Gastroesophageal sphincter (tissue), 4 donors: ENCODE data around the gene GABBR2. TPM values are rescaled to one million over a fixed set of nuclear protein-coding genes. Genes with fewer than 3 reads are reported as not detected.

Experiments used
- ATAC-seq: fragments of 150-250 bp; one replicate; pipeline ENCODE4 v1.9.1; 2016; ENCODE audit warnings: mild to moderate bottlenecking, moderate library complexity
- H3K27ac ChIP-seq, 4 donors: fragments of 200-600 bp; sonication (generic) in 3 of 4; 1 replicate in 3 of 4; 2 replicates in 1 of 4; pipeline ENCODE4 v1.5.1; 2016 to 2019
- H3K27me3 ChIP-seq: fragments of 200-600 bp; sonication (generic); one replicate; pipeline ENCODE4 v1.5.1; 2019
- H3K36me3 ChIP-seq, 2 donors: fragments of 200-600 bp; sonication (generic); one replicate each; pipeline ENCODE4 v1.5.1; 2019; ENCODE audit warnings: control low read depth in 1 of 2
- H3K4me1 ChIP-seq, 3 donors: fragments of 200-600 bp; sonication (generic); 1 replicate in 2 of 3; 2 replicates in 1 of 3; pipeline ENCODE4 v1.5.1; 2016 to 2019; ENCODE audit warnings: control low read depth in 2 of 3
- H3K4me3 ChIP-seq, 2 donors: fragments of 200-600 bp; sonication (generic); one replicate each; pipeline ENCODE4 v1.5.1; 2019; ENCODE audit warnings: mild to moderate bottlenecking in 1 of 2, moderate library complexity in 1 of 2
- H3K9me3 ChIP-seq, 3 donors: fragments of 200-600 bp; sonication (generic); one replicate each; pipeline ENCODE4 v1.5.1; 2017 to 2019; ENCODE audit warnings: control low read depth in 2 of 3
- CTCF ChIP-seq, 4 experiments: fragments of 200-600 bp in 2 of 4; fragments of 450-650 bp in 2 of 4; sonication (generic) in 1 of 4; IDR thresholded peaks; one replicate each; pipeline ENCODE4 v1.5.1; 2017 to 2019; ENCODE audit warnings: antibody characterized with exemption in 4 of 4, mild to moderate bottlenecking in 2 of 4, moderate library complexity in 2 of 4
- EP300 ChIP-seq: sonication (generic); formaldehyde crosslinking; IDR thresholded peaks from one replicate; pipeline ENCODE4 v1.6.1; 2017; ENCODE audit warnings: antibody characterized with exemption, mild to moderate bottlenecking
- POLR2A ChIP-seq, 2 donors: fragments of 450-650 bp; IDR thresholded peaks; one replicate each; pipeline ENCODE4 v1.6.1; 2017; ENCODE audit warnings: antibody characterized with exemption in 2 of 2, mild to moderate bottlenecking in 2 of 2, moderate library complexity in 1 of 2
- POLR2AphosphoS5 ChIP-seq: sonication (generic); formaldehyde crosslinking; IDR thresholded peaks from one replicate; pipeline ENCODE4 v1.6.1; 2017; ENCODE audit warnings: antibody characterized with exemption
- WGBS, 2 donors: methylation state at CpG; one replicate each; pipeline ENCODE4 v1.1.5; 2018; ENCODE audit warnings: low coverage in 1 of 2; 5-methylcytosine and 5-hydroxymethylcytosine counted together
- total RNA-seq, 4 donors: library from RNA; depleted of rRNA; stranded (reverse); fragments of >200 nt; gene quantifications; one replicate each; pipeline ENCODE4 v1.1.0, GENCODE V29; 2016

The GABBR2 gene
- total RNA-seq, 4 donors from 2014 or later = 0.04 to 0.25 TPM; not detected in 2

- no peak for TF ChIP-seq POLR2A (IDR thresholded peaks at IDR 0.05)
- no peak for TF ChIP-seq CTCF (IDR thresholded peaks at IDR 0.05)
- H3K27ac ChIP-seq = no peak overlapping the region
- no peaks in the 10 kb centered on the region for H3K36me3 ChIP-seq
- H3K4me1 ChIP-seq = no peaks in the 10 kb centered on the region
- no peak for ATAC-seq
- WGBS, 2 donors = 27 to 44% methylated on average over 7 to 11 of the region's 19 CpGs
- H3K9me3 ChIP-seq = no peaks in the 10 kb centered on the region
- H3K27me3 ChIP-seq = no peaks in the 10 kb centered on the region
- H3K4me3 ChIP-seq = no peak overlapping the region
Observed at GRCh38 chr9:98380065-98380681, 328.6 kb downstream of the GABBR2 start.

GRCh38 chr9:98379572-98379971 is 329.2 kb downstream of the GABBR2 start:
- TF ChIP-seq CTCF (IDR thresholded peaks at IDR 0.05) (no peak), POLR2AphosphoS5 (no peak), POLR2A (IDR thresholded peaks at IDR 0.05) (no peak), EP300 (no peak)
- H3K4me1 ChIP-seq = no peaks in the 10 kb centered on the region
- ATAC-seq = no peak
- no peaks in the 10 kb centered on the region for H3K9me3 ChIP-seq
- 67 to 83% methylated on average over 1 of the region's 1 CpG for WGBS, 2 donors
- no peaks in the 10 kb centered on the region for H3K36me3 ChIP-seq
- H3K27ac ChIP-seq = no peak overlapping the region
- H3K4me3 ChIP-seq = no peak overlapping the region
- H3K27me3 ChIP-seq = no peaks in the 10 kb centered on the region

- 80 to 98% methylated on average over 2 to 5 of the region's 5 CpGs for WGBS, 2 donors
- TF ChIP-seq POLR2AphosphoS5 (no peak), POLR2A (IDR thresholded peaks at IDR 0.05) (no peak), CTCF (IDR thresholded peaks at IDR 0.05) (no peak), EP300 (no peak)
- Histone ChIP-seq H3K4me3 (no peak overlapping the region), H3K36me3 (no peaks in the 10 kb centered on the region), H3K27me3 (no peaks in the 10 kb centered on the region), H3K27ac (no peak overlapping the region), H3K9me3 (no peaks in the 10 kb centered on the region), H3K4me1 (no peaks in the 10 kb centered on the region)
- no peak for ATAC-seq
Observed at GRCh38 chr9:98378794-98379193, 329.9 kb downstream of the GABBR2 start.

- ATAC-seq = no peak
- TF ChIP-seq POLR2AphosphoS5 (no peak), EP300 (no peak), POLR2A (IDR thresholded peaks at IDR 0.05) (no peak), CTCF (IDR thresholded peaks at IDR 0.05) (no peak)
- Histone ChIP-seq H3K27me3 (no peaks in the 10 kb centered on the region), H3K27ac (no peak overlapping the region), H3K9me3 (no peaks in the 10 kb centered on the region), H3K4me3 (no peak overlapping the region), H3K36me3 (no peaks in the 10 kb centered on the region), H3K4me1 (no peaks in the 10 kb centered on the region)
- 80 to 85% methylated on average over 1 to 5 of the region's 8 CpGs for WGBS, 2 donors
Observed at GRCh38 chr9:98378206-98378780, 330.4 kb downstream of the GABBR2 start.

GRCh38 chr9:98375138-98375726 is 333.5 kb downstream of the GABBR2 start:
- Histone ChIP-seq H3K27ac (no peak overlapping the region), H3K4me1 (no peaks in the 10 kb centered on the region), H3K36me3 (no peaks in the 10 kb centered on the region), H3K4me3 (no peak overlapping the region), H3K9me3 (no peaks in the 10 kb centered on the region), H3K27me3 (no peaks in the 10 kb centered on the region)
- no peak for ATAC-seq
- WGBS, 2 donors = 81 to 100% methylated on average over 3 of the region's 3 CpGs
- TF ChIP-seq POLR2A (IDR thresholded peaks at IDR 0.05) = no peak
- no peak for TF ChIP-seq CTCF (IDR thresholded peaks at IDR 0.05)
- TF ChIP-seq POLR2AphosphoS5 = no peak
- TF ChIP-seq EP300 = no peak
